ENCODE results near the gene EN1.

EN1 gene

DNA sequence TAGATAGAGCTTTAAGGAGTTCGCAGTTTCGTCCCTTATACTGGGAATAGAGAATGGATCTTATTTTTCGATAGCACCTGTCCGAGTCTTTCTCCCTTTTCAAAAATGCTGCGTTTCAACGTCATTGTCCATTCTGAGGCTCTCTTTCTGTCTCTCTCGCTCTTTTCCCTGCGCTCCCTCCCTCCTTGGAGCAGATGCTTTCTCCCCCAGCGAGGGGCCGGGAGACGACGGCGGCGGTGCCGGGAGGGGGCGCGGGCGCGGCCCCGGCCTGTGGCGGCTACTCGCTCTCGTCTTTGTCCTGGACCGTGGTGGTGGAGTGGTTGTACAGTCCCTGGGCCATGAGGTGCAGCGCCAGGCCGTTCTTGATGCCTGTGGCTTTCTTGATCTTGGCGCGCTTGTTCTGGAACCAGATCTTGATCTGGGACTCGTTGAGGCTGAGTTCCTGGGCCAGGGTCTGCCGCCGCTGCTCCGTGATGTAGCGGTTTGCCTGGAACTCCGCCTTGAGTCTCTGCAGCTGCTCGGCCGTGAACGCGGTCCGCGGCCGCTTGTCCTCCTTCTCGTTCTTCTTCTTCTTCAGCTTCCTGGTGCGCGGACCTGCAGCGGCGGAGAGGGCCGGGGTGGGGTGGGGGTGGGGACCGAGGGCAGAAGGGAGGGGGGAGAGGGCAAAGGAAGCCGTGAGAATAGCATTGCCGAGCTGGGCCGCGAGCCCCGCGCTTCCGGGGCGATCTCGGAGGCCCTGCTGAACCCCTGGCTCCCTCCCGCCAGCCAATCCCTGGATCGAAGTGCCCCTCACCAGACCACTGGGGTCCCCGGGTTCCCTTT lies 4.6 kb downstream of the EN1 start:
- no peak for DNase-seq

DNA sequence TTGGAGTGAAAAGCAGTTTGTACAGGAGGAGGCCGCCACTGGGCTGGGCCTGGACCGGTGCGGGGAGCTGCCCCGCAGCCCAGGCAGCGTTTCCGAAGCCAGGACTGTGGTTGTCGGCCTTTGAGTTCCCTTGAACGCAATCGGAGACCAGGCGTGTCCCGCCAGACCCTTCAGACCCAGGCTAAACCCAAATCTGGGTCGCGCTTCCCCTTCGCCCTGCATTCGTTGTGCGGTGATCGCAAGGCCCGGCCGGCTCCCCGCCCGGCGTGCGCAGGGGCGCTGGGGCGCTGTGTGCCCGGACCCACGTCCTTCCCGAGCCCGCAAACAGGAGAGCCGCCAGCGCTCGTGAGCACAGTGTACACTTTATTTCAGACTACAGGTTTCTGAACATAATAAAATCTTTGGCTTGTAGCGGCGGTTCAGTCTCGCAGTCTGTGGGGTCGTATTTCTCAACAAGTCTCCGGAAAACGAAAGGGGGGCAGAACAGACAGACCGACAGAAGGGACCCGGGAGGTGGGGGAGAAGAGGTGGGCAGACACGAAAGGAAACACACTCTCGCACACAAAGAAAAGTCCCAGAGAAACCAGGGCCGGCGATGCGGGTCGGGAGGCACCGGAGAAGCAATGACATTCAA lies 5.5 kb downstream of the EN1 start:
- DNase-seq = no peak

DNA sequence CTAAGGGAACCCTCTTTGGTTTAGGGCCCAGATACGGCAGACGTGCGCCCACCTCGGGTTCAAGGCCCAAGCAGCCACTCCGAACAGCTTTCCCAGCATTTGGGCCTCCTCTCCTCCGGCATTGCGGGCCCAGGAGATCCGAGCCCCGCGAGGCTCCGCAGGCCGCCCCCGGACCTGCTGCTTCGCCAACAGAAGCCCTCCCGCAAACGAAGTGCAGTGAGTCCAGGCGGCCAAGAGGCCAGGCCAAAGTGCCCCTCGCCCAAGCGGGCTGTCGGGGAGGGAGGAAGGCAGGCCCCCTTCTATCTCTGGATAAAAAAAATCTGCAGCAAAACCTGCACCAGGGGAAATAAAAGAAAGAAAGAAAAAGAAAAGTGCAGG lies 6.0 kb downstream of the EN1 start:
- DNase-seq = no peak

DNA sequence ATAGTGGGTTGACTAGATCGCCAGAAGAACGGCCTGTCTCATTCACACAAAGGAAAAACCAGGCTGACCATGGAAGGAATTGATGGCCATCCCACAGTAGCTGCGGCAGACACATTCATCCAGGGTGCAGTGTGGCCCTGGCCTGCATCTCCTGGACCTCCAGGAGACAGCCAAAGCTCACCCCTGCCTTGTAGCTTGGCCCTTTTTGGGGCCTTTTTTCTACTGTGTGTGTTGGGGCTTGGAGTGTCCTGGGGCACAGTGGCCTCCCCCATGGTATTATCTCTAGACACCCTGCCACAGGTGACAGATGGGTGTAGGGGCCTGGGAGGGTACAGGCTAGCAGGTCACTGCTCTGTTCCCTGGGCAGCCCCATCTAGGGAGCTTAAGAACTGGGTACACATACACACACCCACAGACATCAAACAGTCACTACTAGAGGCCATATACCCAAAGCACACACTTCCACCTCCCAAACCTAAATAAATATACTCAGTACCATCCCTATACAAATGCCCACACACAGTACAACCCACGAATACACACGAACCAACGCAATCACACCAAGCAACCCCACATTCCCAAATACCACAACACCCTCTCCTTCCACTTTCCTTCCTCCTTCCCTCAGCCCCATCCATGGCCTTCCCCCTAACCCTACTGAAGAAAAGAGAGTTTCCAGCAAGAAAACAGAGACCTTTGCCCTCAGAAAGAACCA lies 8.6 kb downstream of the EN1 start:
- no peak for DNase-seq

DNA sequence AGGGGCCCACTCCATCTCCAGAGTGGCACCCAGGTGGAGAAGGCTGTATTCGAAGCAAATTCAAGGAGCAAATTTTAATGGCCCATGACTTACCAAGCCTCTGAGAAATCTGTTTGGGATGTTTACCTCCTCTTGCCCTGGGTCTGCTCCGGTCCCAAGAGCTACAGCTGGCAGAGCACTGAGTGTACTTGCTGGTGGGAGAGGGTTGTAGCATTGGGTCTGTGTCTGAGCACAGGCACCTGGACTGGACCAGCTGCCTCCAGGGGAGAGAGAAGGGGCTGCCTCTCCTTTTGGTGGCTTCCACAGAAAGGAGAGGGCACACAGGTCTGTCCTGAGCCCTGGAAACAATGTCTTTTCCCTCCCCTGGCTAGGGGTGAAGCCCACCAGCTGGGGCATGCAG lies 9.8 kb downstream of the EN1 start:
- DNase-seq = no peak

DNA sequence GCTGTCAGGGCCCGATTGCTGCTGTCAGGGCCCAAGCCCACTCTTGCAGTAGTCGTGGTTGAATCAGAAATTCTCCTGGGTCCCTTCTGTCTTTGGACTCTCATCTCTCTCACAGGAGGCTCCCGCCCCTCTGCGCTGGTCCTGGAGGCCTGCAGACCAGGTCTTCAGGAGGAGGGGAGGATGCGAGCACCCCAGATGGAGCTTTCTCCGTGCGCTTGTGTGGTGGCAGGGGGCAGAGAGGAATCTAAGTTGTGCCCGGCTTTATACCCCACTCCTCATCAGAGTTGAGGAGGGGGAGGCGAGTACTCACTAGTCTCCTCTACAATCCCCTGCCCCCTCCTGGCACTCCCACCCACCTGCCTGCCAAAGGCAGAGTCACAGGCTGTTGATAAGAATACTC lies 10.4 kb downstream of the EN1 start:
- no peak for DNase-seq

DNA sequence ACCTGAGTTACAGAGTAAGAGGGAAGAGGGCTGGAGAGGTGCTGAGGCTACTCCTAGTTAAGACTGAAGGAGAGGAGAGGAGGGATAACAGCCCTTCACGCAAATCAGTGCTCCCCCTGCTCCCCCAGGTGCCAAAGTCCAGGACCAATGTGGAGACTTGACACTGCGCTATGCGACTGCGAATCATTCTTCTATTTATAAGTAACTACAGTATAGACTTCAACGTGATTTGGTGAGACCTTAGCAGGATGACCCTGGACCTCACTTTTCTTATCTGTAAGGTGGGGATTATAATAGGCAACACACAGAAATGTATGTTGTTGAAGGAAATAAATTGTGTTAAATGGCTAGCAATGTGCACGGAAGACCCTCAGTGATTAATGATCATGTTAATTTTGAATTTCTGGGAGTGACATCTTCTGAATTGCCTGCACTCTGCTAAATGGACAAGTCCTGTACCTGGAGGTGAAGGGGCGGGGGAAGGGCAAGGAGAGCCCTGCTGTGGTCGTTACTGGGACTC lies 11.0 kb downstream of the EN1 start:
- no peak for DNase-seq

DNA sequence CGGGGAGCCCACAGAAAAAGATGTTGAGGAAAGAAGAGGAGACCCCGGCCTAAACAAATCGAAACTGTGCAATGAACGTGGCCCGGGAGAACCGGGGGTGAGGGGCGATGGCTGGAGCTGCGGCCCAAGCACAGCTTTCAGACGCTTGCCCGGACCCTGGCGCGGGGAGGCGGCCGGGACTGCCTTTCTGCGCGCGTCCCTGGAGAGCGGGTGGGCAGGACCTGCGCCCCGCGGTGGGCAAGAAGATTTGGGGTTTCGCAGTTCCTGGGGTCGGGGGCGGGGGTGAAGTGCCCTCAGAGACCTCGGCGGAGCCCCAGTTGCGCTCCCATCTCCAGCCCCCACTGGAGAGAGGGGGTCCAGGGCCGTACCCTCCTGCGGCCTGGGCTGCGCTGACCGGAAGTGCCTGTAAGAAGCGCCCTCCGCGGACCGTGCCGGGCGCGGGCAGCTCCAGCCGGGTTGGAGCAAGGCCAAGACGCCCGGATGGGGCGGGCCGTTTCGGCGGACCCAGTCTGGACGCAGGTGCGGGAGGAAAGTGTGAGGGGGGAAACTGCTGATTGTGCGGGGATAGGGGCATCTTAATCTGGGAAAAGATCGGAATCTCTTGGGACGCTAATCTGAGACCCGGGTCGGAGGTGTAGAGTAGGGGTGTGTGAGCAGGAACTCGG lies 11.6 kb downstream of the EN1 start:
- DNase-seq = no peak

DNA sequence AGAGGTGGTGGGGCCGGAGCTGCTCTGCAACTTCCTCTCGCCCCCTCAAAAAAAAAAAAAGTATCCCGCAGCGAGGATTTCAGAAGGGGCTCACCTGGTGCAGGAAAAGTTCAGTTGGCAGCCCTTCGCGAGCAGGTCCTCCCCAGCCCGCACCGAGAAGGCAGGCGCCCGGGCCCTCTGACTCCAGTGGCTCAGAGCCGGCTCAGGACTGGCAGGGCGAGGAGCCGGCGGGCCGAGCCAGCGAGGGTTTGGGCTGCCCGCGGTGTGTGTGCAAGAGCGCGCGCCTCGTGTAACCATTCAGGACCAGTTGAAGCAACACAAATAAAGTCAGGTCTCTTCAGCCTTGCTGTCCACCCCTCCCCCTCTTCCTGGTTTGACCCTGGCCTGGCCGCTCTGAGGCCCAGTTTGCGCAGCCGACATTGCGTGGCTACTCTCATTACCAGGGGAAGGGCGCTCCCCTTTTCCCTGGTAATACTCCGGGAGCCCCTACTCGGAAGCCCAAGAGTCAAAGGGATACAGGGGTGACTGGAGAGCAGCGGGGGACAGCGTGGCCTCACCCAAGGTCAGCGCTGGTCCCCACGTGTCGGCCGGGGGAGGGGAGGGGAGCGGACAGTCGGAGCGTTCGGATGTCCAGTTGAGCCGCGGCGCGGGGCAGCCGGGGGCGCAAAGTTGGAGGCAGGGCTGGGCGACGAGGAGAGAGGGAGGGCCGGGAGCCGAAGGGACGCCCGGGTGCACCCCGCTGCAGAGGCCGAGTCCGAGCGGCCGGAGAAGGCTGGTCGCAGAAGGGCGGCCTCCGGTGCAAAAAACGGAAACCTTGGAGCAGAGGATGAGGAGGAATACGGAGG lies 12.3 kb downstream of the EN1 start:
- DNase-seq = no peak

DNA sequence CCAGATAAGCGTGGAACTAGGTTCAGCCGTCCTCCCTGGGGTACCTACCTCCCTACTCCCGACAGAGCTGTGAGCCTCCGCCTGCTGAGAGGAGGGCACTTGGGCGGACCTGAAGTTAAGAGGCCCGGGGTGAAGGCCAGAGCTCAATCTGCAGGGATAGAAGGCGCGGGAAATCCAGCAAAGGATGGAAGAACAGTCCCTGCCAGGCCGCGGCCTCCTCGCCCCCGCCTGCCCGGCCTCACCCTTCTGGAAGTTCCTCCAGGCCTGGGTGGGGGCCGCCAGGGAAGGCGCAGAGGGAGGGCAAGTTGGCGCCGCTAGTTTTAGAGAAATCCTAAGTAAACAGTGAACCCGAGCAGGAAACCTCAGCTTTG lies 13.0 kb downstream of the EN1 start:
- no peak for DNase-seq

DNA sequence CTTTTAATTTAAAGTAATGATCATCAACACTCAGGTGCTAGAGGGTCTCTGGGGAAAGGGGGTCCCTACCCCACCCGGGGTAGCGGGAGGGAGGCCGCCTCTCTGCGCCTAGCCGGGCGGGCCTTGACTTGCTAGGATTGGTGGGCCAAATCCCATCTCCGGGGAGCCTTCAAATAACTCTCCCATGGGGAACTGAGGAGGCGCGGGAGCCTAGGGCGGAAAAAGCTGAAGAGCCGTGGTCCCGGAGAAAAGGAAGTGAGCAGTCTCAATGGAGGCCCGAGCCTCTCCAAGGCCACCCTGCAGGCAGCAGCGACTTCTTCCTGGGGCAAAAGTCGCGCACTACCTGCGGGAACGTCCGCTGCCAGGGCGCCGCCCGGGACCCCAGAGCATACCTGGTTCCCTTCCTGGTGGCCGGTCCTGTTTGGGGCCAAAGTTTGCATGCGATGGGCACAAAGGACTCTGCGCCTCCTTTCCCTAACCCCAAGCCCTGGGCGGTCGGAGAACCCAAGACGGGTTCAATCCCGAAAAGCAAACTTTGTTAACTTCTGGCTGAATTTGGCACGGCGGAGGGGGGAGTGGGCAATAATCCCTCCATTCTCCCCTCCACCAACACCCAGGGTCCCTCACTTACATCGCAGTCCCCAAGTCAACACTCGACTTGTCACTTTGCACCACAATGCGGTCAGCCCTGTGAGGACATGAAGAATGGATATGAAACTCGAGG lies 13.6 kb downstream of the EN1 start:
- no peak for DNase-seq

DNA sequence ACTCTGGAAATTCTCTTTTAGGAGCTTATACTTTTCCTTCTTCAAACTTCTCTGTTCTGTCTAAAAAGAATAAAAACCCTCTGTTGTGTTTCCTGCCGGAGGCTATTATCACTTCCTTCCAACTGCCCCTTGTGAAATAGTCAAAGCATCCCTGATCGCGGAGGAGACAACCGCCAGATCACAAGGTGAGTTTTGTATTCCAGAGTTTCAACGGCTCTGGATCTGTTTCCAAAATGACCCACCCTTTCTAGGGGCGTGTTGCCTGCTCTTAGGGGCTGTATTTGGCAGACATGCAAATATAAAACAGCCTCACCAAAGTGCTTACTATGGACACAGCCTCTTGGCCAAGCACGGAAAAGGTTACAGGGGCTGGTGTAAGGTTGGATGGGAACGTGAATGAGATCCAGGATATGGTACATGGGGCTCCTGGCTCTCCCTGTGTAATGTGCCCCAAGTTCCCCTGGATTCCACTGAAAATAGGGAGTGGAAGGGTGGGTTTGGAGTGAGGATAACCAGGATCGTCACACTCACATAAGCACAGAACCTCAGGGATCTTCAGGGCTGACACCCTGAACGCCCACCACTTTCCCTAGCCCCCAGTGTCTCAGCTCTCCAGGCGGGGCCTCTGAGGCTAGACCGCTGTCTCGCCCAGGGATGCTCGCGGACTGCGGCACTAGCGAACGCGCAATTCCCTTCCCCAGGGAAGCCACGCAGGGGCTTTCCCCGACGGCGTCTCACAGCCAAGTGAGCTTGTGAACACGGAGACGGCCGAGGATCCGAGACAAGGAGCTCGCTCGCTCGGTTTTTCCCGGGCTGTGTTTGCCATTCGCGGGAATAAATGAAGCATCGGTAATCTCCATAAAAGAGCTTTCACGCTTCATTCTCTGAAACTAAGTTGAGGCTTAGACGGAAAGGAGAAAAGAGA lies 14.4 kb downstream of the EN1 start:
- no peak for DNase-seq

DNA sequence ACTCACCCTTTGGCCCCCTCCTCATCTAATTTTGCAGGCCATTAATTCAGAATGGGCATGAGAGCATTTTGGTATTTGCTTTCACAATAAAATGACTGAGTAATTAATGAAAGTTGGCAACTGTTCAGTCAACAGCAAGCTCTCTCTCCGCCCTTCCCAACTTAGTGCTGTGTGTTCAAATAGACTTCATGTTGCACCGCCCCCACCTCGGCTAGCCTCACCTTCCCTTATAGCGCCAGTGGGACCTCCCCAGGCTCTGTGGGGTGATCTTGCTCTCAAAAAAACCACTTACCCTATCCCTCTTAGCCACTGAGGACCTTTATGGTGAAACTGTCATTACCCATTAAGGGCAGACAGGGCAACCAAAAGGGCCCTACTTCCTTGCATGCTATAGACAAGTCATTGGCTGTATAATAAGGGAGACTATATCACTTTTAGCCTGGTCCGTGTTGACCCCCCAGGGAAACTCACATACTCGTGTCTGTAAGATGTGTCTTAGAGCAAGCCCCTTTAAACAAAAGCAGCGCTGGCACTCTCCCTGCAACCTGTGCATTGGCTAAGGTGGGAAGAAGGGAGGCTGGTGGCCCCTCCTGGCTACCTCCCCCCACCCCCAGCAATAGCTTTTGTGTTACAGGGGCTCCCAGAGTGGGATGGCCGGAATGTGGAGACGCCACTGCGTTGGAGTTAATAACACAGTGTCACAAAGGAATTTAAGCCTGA lies 15.2 kb downstream of the EN1 start:
- no peak for DNase-seq

DNA sequence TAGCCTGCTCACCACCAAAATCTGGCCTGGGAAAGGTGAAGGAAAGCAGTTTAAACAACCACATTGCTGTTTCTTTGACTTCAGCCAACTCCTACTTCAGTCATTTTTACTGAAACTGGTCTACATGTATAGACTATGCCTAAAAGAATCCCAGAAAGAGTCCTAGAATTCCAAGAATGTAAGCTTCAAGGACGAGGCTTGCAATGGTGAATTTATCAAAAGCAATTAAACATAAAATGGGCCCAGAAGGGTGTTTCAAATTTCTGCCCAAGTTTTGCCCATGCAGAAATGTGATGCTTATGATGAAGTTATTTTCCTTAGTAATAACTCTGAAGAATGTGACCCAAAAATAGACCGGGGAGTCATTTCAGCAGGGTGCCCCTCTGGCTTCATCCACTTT lies 16.6 kb downstream of the EN1 start:
- DNase-seq = no peak

DNA sequence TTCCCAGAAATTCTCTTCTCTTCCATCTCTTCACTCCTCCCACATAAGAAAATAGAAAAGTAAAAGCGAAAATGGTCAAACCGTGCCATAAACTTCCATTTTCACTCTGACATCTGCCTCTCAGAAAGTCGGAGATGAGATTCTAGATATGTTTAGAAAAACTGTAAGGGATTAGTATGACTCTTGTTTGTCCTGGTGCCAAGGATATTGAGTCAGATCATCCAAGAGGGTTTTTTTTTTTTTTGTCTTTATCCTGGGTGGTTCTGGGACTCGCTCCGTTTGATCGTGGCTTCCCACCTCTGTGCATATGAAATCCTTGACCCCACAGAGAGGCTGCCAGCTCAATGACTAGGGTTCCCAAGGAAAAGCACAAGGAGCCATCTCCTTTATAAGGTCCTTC lies 17.3 kb downstream of the EN1 start:
- no peak for DNase-seq

DNA sequence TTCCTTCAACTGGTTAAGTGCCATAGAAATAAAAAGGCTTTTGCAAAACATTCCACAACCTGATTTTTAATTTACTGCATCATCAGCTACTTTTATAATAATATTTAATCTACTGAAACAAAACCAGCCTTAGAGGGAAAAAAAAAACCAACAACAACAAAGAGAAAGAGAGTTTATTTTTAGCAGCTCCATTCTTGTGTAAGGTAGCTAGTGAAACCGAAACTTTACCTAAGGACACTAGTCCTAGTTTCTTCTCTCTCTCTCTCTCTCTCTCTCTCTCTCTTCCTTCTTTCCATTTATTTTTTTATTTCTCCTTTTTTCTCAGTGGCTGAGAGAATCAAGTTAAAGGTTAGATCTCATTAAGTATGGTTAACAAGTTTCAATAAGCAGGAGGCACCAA lies 21.4 kb downstream of the EN1 start:
- no peak for DNase-seq

DNA sequence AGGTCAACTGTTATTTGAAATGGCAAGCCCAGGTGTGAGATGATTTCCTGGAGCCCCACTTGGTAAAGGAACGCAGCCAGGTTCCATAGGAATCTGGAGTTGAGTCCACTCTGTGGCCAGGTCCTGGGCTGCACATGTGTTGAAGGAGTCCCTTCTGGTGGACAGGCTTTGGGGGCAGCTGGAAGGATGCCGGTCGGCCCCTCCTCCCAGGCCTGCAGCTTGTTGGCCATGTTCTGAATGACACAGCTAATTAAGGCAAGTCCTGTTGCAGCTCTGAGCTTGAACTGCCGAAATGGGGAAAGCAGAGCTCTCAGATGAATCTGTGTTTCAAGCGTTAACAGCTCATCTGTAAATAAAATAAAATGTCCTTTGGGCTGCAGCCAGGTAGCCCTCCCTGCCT lies 23.8 kb downstream of the EN1 start:
- DNase-seq = no peak

DNA sequence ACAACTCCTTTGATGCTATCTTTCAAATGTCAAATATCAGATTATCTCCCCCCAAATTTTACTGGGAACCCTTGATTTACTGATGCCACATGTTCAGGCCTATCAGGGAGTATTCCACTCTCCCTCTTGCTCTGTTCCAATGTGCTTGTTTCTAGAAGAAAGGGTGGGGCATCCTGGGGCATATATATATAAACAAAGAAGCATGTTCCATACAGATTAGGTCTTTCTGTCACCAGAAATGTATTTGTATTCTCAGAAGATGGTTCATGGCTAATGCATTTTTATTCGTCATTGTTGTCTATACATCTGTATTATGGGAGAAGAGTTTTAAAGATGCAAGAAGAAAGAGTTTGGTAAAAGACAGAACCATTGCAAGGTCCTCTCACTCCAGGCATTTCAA lies 24.9 kb downstream of the EN1 start:
- no peak for DNase-seq

DNA sequence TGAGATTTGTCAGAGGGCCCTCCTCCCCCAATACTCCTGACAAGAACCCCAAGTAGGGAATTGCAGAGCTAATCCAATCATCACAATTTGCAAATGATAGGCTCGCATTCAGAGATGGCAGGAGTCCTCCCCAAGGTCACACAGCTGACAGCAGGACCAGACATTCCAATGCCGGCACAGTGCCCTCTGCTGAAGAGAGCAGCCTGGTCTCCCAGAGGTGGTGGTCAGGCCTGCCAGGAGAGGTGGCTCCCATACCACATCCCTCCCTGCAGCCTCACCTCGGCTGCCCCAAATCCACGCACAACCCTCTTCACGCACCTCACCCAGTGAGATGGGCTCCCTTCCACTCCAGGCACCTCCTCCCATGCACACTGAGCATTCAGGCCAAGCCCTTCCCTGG lies 25.4 kb downstream of the EN1 start:
- DNase-seq = no peak

DNA sequence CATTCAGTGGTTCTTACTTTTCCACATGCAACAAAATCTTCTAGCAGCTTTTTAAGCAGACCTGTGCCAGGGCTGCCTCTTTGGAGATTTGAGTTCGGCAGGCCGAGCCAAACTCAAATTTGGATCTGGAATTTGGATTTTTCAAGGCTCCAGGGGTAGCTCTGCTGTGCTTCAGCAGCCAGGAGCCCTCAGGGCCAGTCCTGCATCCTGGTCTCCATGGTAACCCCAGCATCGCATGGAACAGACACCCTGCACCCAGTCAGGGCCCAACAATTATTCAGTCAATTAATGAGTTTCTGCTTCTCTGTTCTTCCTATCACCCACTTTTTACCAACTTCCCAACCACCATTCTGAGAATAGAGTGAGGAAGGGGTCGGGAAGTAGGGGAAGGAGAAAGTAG lies 30.0 kb downstream of the EN1 start:
- DNase-seq = no peak
